B cell (primary cell): ENCODE measurements around the gene DNAJB2.
"Not testable (repeated sequence)": the region's sequence is repeated elsewhere in the genome, so short reads cannot be mapped to it uniquely, and the experiment has no call there.

Experiments used
- EZH2 ChIP-seq: IDR thresholded peaks from 2 replicates; pipeline ENCODE4 v1.6.1; 2012; ENCODE audit warnings: borderline replicate concordance, low read depth, mild to moderate bottlenecking, moderate library complexity, low read length; ENCODE audit not compliant: insufficient read depth, poor library complexity, severe bottlenecking
- TF ChIP-seq, protein P1 (sequence below): fragments of 200-600 bp; IDR thresholded peaks from one replicate; pipeline ENCODE4 v1.8.0; 2022; ENCODE audit warnings: antibody characterized with exemption, mild to moderate bottlenecking

DNA sequence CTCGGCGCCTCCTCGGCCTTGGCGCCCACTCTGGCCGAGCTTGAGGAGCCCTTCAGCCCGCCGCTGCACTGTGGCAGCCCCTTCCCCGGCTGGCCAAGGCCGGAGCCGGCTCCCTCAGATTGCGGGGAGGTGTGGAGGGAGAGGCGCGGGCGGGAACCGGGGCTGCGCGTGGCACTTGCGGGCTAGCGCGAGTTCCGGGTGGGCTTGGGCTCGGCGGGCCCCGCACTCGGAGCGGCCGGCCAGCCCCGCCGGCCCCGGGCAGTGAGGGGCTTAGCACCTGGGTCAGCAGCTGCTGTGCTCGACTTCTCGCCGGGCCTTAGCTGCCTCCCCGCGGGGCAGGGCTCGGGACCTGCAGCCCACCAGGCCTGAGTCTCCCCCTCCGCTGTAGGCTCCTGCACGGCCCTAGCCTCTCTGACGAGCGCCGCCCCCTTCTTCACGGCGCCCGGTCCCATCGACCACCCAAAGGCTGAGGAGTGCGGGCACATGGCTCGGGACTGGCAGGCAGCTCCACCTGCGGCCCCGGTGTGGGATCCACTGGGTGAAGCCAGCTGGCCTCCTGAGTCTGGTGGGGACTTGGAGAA, 33.6 kb downstream of the DNAJB2 start:
- not testable (repeated sequence) for TF ChIP-seq EZH2
- TF ChIP-seq, protein P1, sequence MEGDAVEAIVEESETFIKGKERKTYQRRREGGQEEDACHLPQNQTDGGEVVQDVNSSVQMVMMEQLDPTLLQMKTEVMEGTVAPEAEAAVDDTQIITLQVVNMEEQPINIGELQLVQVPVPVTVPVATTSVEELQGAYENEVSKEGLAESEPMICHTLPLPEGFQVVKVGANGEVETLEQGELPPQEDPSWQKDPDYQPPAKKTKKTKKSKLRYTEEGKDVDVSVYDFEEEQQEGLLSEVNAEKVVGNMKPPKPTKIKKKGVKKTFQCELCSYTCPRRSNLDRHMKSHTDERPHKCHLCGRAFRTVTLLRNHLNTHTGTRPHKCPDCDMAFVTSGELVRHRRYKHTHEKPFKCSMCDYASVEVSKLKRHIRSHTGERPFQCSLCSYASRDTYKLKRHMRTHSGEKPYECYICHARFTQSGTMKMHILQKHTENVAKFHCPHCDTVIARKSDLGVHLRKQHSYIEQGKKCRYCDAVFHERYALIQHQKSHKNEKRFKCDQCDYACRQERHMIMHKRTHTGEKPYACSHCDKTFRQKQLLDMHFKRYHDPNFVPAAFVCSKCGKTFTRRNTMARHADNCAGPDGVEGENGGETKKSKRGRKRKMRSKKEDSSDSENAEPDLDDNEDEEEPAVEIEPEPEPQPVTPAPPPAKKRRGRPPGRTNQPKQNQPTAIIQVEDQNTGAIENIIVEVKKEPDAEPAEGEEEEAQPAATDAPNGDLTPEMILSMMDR, result not testable (repeated sequence)
